Measurements from ENCODE around the gene CSTB. TPM values are rescaled to one million over a fixed set of nuclear protein-coding genes. Genes with fewer than 3 reads are reported as not detected.

The CSTB gene
- total RNA-seq, 1 experiment from 2014 or later, result 57.5 TPM

- no peaks in the 10 kb centered on the region for H3K9me2 ChIP-seq (ENCODE audit: insufficient read depth)
- TF ChIP-seq CBX3 (IDR thresholded peaks at IDR 0.05; ENCODE audit: low read depth), result no peak
- no peak for TF ChIP-seq TCF7L2 (IDR thresholded peaks at IDR 0.05; ENCODE audit: borderline replicate concordance, extremely low read depth, insufficient read depth, insufficient read length)
- no peak for TF ChIP-seq EZH2 (IDR thresholded peaks at IDR 0.05)
- no peak for TF ChIP-seq POLR2A (IDR thresholded peaks at IDR 0.05; ENCODE audit: borderline replicate concordance, extremely low read depth, insufficient read depth, insufficient read length)
- no peak for TF ChIP-seq ZBTB33 (IDR thresholded peaks at IDR 0.05; ENCODE audit: extremely low read depth, insufficient replicate concordance, low read length)
- ChIA-PET RAD21 (ENCODE audit: low non-redundant PET in 1 of 2, low total read pairs in 2 of 2, uncharacterized antibody in 2 of 2, unreplicated experiment in 2 of 2) (no interaction called here), POLR2A (no interaction called here), CTCF (no interaction called here)
- no peak overlapping the region for H3K9ac ChIP-seq (ENCODE audit: low read length)
- no peaks in the 10 kb centered on the region for H4K20me1 ChIP-seq (ENCODE audit: insufficient read depth)
- H3K79me2 ChIP-seq (ENCODE audit: insufficient read depth, low read length), result no peaks in the 10 kb centered on the region
- no peak overlapping the region for H2AFZ ChIP-seq (ENCODE audit: low read depth, low read length, poor library complexity, severe bottlenecking)
- ATAC-seq, result no peak; the same call in 1 of the 2 replicates
- H3K4me1 ChIP-seq (ENCODE audit: control insufficient read depth in 1 of 2, insufficient read depth in 2 of 2, low read length in 2 of 2), result peaks cover 0 to 12% of the 10 kb centered on the region in 2 experiments; a peak in 2 of 4 replicates
- H3K4me2 ChIP-seq (ENCODE audit: low read length), result no peak overlapping the region
- H3K36me3 ChIP-seq (ENCODE audit: control insufficient read depth in 1 of 2, insufficient read depth in 2 of 2, low read length in 2 of 2), result peaks cover 22 to 54% of the 10 kb centered on the region in 2 experiments; a peak in 3 of 4 replicates
- no TSS peak for BruUV-seq (replicated peaks)
- intact Hi-C loops (cut with micrococcal nuclease), result no loop called here
- DNase-seq (ENCODE audit: low read depth, low spot score), result no peak
- no peaks in the 10 kb centered on the region for H3K9me3 ChIP-seq (ENCODE audit: control insufficient read depth in 1 of 2, insufficient read depth in 1 of 2, low read depth in 1 of 2, low read length in 2 of 2)
- no peak overlapping the region for H3K4me3 ChIP-seq (replicated peaks in 1 of 2; ENCODE audit: low read depth in 1 of 2, low read length in 2 of 2)
- no peak overlapping the region for H3K27ac ChIP-seq (ENCODE audit: low read depth, low read length)
- H3K27me3 ChIP-seq (ENCODE audit: insufficient read depth, low read length), result no peaks in the 10 kb centered on the region
Observed at GRCh38 chr21:43749651-43750262, 26.4 kb downstream of the CSTB start.

DNA sequence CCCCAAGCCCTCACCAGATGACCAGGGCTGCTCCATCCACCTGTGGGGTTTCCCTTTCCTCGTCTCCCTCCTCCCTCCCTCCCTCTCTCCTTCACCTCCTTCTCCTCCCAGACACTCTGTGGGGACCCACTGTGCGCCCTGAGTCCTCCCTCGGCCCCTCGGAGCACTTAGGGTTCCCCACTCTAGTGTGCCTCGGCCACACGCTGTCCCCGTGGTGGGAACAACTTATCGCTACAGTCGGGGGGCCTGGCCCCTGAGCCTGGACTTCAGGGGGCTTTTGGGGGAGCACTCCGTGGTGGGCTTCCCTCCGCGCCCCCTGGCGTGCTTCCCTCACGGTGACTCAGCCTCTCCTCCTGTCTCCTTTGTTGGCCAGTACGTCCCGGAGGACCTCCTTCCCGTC, 27.5 kb downstream of the CSTB start:
- ATAC-seq (no peak), DNase-seq (ENCODE audit: low read depth, low spot score) (no peak)
- intact Hi-C loops (cut with micrococcal nuclease), result no loop called here
- Histone ChIP-seq H3K9me3 (ENCODE audit: control insufficient read depth in 1 of 2, insufficient read depth in 1 of 2, low read depth in 1 of 2, low read length in 2 of 2) (no peaks in the 10 kb centered on the region), H3K4me3 (replicated peaks in 1 of 2; ENCODE audit: low read depth in 1 of 2, low read length in 2 of 2) (no peak overlapping the region), H3K36me3 (ENCODE audit: control insufficient read depth in 1 of 2, insufficient read depth in 2 of 2, low read length in 2 of 2) (peaks cover 25 to 48% of the 10 kb centered on the region in 2 experiments; a peak in 3 of 4 replicates), H3K4me1 (ENCODE audit: control insufficient read depth in 1 of 2, insufficient read depth in 2 of 2, low read length in 2 of 2) (peaks cover 0 to 12% of the 10 kb centered on the region in 2 experiments; a peak in 2 of 4 replicates), H3K4me2 (ENCODE audit: low read length) (no peak overlapping the region), H2AFZ (ENCODE audit: low read depth, low read length, poor library complexity, severe bottlenecking) (no peak overlapping the region), H3K27me3 (ENCODE audit: insufficient read depth, low read length) (no peaks in the 10 kb centered on the region), H4K20me1 (ENCODE audit: insufficient read depth) (no peaks in the 10 kb centered on the region), H3K79me2 (ENCODE audit: insufficient read depth, low read length) (no peaks in the 10 kb centered on the region), H3K9ac (ENCODE audit: low read length) (no peak overlapping the region), H3K9me2 (ENCODE audit: insufficient read depth) (no peaks in the 10 kb centered on the region), H3K27ac (ENCODE audit: low read depth, low read length) (no peak overlapping the region)
- TF ChIP-seq, protein P1, sequence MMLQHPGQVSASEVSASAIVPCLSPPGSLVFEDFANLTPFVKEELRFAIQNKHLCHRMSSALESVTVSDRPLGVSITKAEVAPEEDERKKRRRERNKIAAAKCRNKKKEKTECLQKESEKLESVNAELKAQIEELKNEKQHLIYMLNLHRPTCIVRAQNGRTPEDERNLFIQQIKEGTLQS (IDR thresholded peaks at IDR 0.05), result no peak
- no peak for TF ChIP-seq ZNF274 (IDR thresholded peaks at IDR 0.05; ENCODE audit: low read depth, low read length)
- TF ChIP-seq SIN3A (IDR thresholded peaks at IDR 0.05; ENCODE audit: low read depth), result no peak
- TF ChIP-seq, protein P2, sequence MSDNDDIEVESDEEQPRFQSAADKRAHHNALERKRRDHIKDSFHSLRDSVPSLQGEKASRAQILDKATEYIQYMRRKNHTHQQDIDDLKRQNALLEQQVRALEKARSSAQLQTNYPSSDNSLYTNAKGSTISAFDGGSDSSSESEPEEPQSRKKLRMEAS (IDR thresholded peaks at IDR 0.05), result no peak
- TF ChIP-seq POLR2AphosphoS5 (IDR thresholded peaks at IDR 0.05; ENCODE audit: low read depth, low read length), result no peak
- no peak for TF ChIP-seq EZH2phosphoT487 (IDR thresholded peaks at IDR 0.05; ENCODE audit: borderline replicate concordance)
- TF ChIP-seq, protein P3, sequence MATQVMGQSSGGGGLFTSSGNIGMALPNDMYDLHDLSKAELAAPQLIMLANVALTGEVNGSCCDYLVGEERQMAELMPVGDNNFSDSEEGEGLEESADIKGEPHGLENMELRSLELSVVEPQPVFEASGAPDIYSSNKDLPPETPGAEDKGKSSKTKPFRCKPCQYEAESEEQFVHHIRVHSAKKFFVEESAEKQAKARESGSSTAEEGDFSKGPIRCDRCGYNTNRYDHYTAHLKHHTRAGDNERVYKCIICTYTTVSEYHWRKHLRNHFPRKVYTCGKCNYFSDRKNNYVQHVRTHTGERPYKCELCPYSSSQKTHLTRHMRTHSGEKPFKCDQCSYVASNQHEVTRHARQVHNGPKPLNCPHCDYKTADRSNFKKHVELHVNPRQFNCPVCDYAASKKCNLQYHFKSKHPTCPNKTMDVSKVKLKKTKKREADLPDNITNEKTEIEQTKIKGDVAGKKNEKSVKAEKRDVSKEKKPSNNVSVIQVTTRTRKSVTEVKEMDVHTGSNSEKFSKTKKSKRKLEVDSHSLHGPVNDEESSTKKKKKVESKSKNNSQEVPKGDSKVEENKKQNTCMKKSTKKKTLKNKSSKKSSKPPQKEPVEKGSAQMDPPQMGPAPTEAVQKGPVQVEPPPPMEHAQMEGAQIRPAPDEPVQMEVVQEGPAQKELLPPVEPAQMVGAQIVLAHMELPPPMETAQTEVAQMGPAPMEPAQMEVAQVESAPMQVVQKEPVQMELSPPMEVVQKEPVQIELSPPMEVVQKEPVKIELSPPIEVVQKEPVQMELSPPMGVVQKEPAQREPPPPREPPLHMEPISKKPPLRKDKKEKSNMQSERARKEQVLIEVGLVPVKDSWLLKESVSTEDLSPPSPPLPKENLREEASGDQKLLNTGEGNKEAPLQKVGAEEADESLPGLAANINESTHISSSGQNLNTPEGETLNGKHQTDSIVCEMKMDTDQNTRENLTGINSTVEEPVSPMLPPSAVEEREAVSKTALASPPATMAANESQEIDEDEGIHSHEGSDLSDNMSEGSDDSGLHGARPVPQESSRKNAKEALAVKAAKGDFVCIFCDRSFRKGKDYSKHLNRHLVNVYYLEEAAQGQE (IDR thresholded peaks at IDR 0.05; ENCODE audit: low read depth), result no peak
- TF ChIP-seq TCF7L2 (IDR thresholded peaks at IDR 0.05; ENCODE audit: borderline replicate concordance, extremely low read depth, insufficient read depth, insufficient read length), result no peak
- no peak for TF ChIP-seq RAD21 (IDR thresholded peaks at IDR 0.05; ENCODE audit: low read depth)
- no peak for TF ChIP-seq SRF (IDR thresholded peaks at IDR 0.05; ENCODE audit: low read depth)
- ChIA-PET POLR2A (no interaction called here), RAD21 (ENCODE audit: low non-redundant PET in 1 of 2, low total read pairs in 2 of 2, uncharacterized antibody in 2 of 2, unreplicated experiment in 2 of 2) (no interaction called here), CTCF (no interaction called here)
- BruUV-seq (replicated peaks), result no TSS peak
